Stimulated activated effector memory CD8-positive, alpha-beta T cell treated with anti-CD3 and anti-CD28 coated beads, Interleukin-12 subunit alpha, Interleukin-12 subunit beta, amount 100 ng/mL, for 72 hours (primary cell): Measurements from ENCODE around the gene GNAI1.

ENCODE experiments used
- ATAC-seq: fragments of 150-1000 bp; cut with Tn5 transposase; 2 replicates; pipeline ENCODE4 v1.10.0; 2021
- DNase-seq, 2 donors: peaks; one replicate each; pipeline ENCODE4 v3.0.0; 2021 to 2022; ENCODE audit warnings: low spot score in 2 of 2
- H3K27ac Mint-ChIP-seq: one replicate; pipeline ENCODE4 v1.8.0; 2022; ENCODE audit warnings: mild to moderate bottlenecking, mixed read lengths
- H3K36me3 Mint-ChIP-seq: one replicate; pipeline ENCODE4 v1.8.0; 2022; ENCODE audit warnings: mild to moderate bottlenecking, mixed read lengths
- H3K4me1 Mint-ChIP-seq: one replicate; pipeline ENCODE4 v1.8.0; 2022; ENCODE audit warnings: mixed read lengths
- H3K4me3 Mint-ChIP-seq: one replicate; pipeline ENCODE4 v1.8.0; 2022; ENCODE audit warnings: mild to moderate bottlenecking, mixed read lengths
- H3K9me3 Mint-ChIP-seq: one replicate; pipeline ENCODE4 v1.8.0; 2022; ENCODE audit warnings: mixed read lengths

Gene GNAI1

GRCh38 chr7:80264769-80265495, 130.3 kb downstream of the GNAI1 start:
- no peak overlapping the region for H3K4me3 Mint-ChIP-seq
- ATAC-seq (no peak), DNase-seq (no peak)
- H3K9me3 Mint-ChIP-seq = peaks cover 15% of the 10 kb centered on the region
- no peaks in the 10 kb centered on the region for H3K36me3 Mint-ChIP-seq
- no peaks in the 10 kb centered on the region for H3K4me1 Mint-ChIP-seq
- no peak overlapping the region for H3K27ac Mint-ChIP-seq

- Mint-ChIP-seq H3K9me3 (peaks cover 15% of the 10 kb centered on the region), H3K4me1 (no peaks in the 10 kb centered on the region), H3K4me3 (no peak overlapping the region), H3K36me3 (no peaks in the 10 kb centered on the region), H3K27ac (no peak overlapping the region)
- DNase-seq (no peak), ATAC-seq (no peak)
Observed at GRCh38 chr7:80272560-80273239, 138.1 kb downstream of the GNAI1 start.

- DNase-seq = no peak
- Mint-ChIP-seq H3K36me3 (no peaks in the 10 kb centered on the region), H3K27ac (no peak overlapping the region), H3K4me3 (no peak overlapping the region), H3K4me1 (no peaks in the 10 kb centered on the region), H3K9me3 (peaks cover 15% of the 10 kb centered on the region)
- ATAC-seq = no peak
Observed at GRCh38 chr7:80273327-80273726, 138.7 kb downstream of the GNAI1 start.

GRCh38 chr7:80275192-80275605, 140.6 kb downstream of the GNAI1 start:
- DNase-seq = no peak
- Mint-ChIP-seq H3K36me3 (no peaks in the 10 kb centered on the region), H3K4me1 (no peaks in the 10 kb centered on the region), H3K9me3 (peaks cover 9% of the 10 kb centered on the region), H3K4me3 (no peak overlapping the region), H3K27ac (no peak overlapping the region)
- no peak for ATAC-seq
